Activated CD4-positive, alpha-beta T cell treated with anti-CD3 and anti-CD28 coated beads, Interleukin-2, amount 10 ng/mL, durations not matched to agents 24 days and 14 days (primary cell): ENCODE data around the gene MIR17HG. TPM values are rescaled to one million over a fixed set of nuclear protein-coding genes. Genes with fewer than 3 reads are reported as not detected.
"Not testable (repeated sequence)": the region's sequence is repeated elsewhere in the genome, so short reads cannot be mapped to it uniquely, and the experiment has no call there.

ENCODE experiments used
- DNase-seq: peaks from one replicate; pipeline ENCODE4 v3.0.0; 2022
- H3K27ac Mint-ChIP-seq: one replicate; pipeline ENCODE4 v1.8.0; 2022; ENCODE audit warnings: mild to moderate bottlenecking, mixed read lengths
- H3K27me3 Mint-ChIP-seq: one replicate; pipeline ENCODE4 v1.8.0; 2022; ENCODE audit warnings: mixed read lengths
- H3K36me3 Mint-ChIP-seq: one replicate; pipeline ENCODE4 v1.8.0; 2022; ENCODE audit warnings: low read depth, mild to moderate bottlenecking, mixed read lengths
- H3K4me1 Mint-ChIP-seq: one replicate; pipeline ENCODE4 v1.8.0; 2021; ENCODE audit warnings: mixed read lengths
- H3K4me3 Mint-ChIP-seq: one replicate; pipeline ENCODE4 v1.8.0; 2022; ENCODE audit warnings: mild to moderate bottlenecking, moderate library complexity, mixed read lengths
- H3K9me3 Mint-ChIP-seq: one replicate; pipeline ENCODE4 v1.8.0; 2021; ENCODE audit warnings: mixed read lengths
- intact Hi-C: fragments of 100-400 bp; cut with micrococcal nuclease; formaldehyde crosslinking; loops from one replicate; pipeline ENCODE4 v1.15.1; 2023
- total RNA-seq: library from RNA; stranded (reverse); gene quantifications from 2 replicates; pipeline ENCODE4 v1.2.3, GENCODE V29; 2022

The MIR17HG gene
- total RNA-seq, 1 donor from 2014 or later: 55.3 TPM

DNA sequence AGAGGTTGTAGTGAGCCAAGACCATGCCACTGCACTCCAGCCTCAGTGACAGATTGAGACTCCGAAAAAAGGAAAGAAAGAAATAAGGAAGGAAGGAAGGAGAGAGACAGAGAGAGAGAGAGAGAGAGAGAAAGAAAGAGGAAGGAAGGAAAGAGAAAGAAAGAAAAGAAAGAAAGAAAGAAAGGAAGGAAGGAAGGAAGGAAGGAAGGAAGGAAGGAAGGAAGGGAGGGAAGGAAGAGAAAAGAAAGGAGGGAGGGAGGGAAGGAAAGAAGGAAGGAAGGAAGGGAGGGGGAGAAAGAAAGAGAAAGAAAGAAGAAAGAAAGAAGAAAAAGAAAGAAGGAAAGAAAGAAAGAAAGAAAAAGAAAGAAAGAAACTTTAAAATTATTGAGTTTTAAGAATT is 26.5 kb upstream of the MIR17HG start:
- DNase-seq, H3K4me3 Mint-ChIP-seq, H3K27ac Mint-ChIP-seq, H3K9me3 Mint-ChIP-seq, H3K36me3 Mint-ChIP-seq, intact Hi-C loops: not testable (repeated sequence)
- Mint-ChIP-seq H3K27me3 (peaks cover 12% of the 10 kb centered on the region), H3K4me1 (peaks cover 11% of the 10 kb centered on the region)

DNA sequence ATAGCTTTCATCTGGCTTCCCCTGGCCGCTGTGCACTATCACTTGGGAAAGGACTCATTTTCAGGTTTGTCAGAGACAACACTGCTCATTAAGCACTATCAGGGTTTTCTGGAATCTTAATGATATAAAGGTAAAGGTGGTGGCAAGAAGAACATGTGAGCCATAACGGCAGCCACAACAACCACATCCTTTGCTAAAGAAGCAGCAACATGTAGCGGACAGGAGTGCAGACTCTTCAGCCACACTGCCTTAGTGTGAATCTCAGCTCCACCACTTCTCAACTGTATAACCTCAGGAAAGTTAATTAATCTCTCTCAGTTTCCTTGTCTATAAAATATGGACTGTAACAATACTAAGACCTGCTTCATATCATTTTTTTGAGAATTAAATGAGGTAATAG is 24.1 kb upstream of the MIR17HG start:
- DNase-seq: peak; percentile 66
- H3K4me1 Mint-ChIP-seq: peaks cover 11% of the 10 kb centered on the region
- peaks cover 11% of the 10 kb centered on the region for H3K27me3 Mint-ChIP-seq
- intact Hi-C loops: no loop called here
- H3K27ac Mint-ChIP-seq: no peak overlapping the region
- H3K36me3 Mint-ChIP-seq: no peaks in the 10 kb centered on the region
- H3K4me3 Mint-ChIP-seq: no peak overlapping the region
- H3K9me3 Mint-ChIP-seq: no peaks in the 10 kb centered on the region

DNA sequence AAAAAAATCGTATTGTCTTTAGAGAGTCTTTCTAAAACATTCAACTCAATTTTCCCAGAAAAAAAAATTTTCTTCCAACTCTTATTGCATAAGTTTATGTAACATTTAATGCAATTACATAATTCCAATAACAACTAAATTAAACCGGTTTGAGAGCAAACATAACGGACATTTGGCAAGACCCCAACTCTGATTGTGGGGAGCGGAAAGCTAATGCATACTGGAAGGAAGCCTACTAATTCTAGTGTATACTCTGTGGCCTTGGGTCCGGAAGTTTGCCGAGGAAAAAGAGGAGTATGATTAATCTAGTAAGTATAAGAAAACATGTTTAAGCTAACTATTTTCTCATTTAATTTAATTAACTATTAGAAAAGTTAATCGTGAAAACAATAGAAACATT is 21.3 kb upstream of the MIR17HG start:
- no peak for DNase-seq
- H3K27me3 Mint-ChIP-seq: peaks cover 7% of the 10 kb centered on the region
- no peak overlapping the region for H3K27ac Mint-ChIP-seq
- peaks cover 18% of the 10 kb centered on the region for H3K4me1 Mint-ChIP-seq
- H3K9me3 Mint-ChIP-seq: peaks cover 8% of the 10 kb centered on the region
- H3K36me3 Mint-ChIP-seq: no peaks in the 10 kb centered on the region
- intact Hi-C loops: no loop called here
- no peak overlapping the region for H3K4me3 Mint-ChIP-seq

DNA sequence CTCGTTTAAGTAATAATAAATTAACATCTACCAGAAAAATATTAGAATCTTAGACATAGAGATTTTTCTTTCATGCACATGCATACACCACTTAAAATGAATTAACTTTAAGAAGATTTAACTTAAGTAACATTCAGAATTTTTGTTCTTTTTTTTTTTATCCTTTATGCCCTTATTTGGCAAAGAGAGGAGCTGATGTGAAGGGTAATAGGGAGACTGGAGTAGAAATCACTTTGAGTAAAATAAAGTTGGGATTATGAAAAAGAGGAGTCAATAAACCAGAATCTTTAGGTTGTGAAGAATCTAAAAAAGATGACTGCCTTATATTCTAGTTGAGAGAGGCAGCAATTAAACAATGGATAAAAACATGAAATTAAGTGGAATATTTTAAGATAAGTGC is 18.8 kb upstream of the MIR17HG start:
- Mint-ChIP-seq H3K4me1 (peaks cover 19% of the 10 kb centered on the region), H3K27me3 (peaks cover 7% of the 10 kb centered on the region), H3K27ac (no peak overlapping the region), H3K9me3 (peaks cover 12% of the 10 kb centered on the region), H3K4me3 (no peak overlapping the region), H3K36me3 (no peaks in the 10 kb centered on the region)
- intact Hi-C loops: loop anchor here (2.0 kb wide), 1 partner anchor 16 kb away; no protein-coding TSS in a partner anchor
- DNase-seq: no peak

DNA sequence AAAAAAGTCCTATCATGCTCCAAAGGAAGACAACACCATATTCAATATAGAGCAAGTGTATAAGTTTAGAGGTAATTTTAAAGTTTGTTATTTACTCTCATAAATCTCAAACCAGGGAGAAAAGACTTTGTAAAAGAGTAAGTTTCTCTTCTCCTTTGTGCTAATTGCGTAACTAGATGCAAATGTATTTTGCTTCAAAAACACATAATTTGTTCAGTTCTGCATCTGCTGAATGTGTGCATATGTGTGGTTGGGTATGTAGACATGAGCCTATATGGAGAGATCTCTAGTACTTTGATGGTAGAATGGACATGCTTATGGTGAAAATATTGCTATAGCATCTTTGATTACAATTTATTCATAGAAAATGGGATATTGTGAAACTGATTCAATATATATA is 17.8 kb upstream of the MIR17HG start:
- Mint-ChIP-seq H3K9me3 (peaks cover 21% of the 10 kb centered on the region), H3K36me3 (no peaks in the 10 kb centered on the region), H3K4me1 (peaks cover 19% of the 10 kb centered on the region), H3K4me3 (no peak overlapping the region), H3K27ac (no peak overlapping the region), H3K27me3 (peaks cover 7% of the 10 kb centered on the region)
- DNase-seq: no peak
- intact Hi-C loops: loop anchor here (2.0 kb wide), 1 partner anchor 17 kb away; no protein-coding TSS in a partner anchor

DNA sequence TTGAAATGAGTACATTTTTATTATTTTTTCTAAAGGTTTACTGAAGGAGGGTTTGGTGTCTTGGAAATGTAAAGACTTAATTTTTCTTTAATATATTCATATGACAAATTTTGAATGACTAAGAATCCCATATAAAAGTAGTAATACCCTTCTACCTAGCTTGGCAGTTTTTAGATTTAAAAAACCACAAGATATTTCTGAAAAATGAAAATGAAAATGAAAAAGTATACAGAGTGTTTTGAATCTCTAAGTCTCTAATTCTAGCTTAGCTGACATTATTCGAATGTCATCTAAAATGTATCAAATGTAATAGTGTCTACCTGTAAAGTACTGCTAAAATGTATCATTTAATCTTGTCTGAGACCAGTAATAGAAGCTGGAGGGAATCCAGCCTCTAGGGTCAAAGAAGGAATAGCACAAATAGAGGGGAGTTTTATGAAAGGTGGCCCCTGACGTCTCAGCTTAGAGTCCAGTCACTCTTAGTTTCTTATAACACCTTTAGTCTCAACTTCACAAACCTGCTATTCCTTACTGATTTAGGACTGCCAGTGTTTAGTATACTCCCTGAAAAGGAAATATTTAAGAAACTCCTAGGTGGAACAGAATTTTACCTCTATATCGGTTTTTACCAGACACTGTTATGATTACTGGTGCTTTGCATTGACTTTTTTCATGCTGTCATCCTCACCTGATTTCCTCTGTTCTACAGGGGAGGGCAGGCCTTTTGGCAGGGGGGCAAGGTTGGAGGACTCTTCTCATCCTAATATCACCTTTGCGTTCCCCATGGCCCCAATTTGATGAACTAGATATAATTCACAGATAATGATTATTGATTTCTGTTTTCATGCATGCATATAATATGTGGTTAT is 16.2 kb upstream of the MIR17HG start:
- Mint-ChIP-seq H3K9me3 (peaks cover 21% of the 10 kb centered on the region), H3K36me3 (no peaks in the 10 kb centered on the region), H3K27ac (peak overlapping the region; percentile 62), H3K27me3 (peaks cover 5% of the 10 kb centered on the region), H3K4me3 (peak overlapping the region; percentile 55), H3K4me1 (peaks cover 19% of the 10 kb centered on the region)
- intact Hi-C loops: loop anchor here (1.0 kb wide), 1 partner anchor 15 kb away; no protein-coding TSS in a partner anchor
- no peak for DNase-seq

DNA sequence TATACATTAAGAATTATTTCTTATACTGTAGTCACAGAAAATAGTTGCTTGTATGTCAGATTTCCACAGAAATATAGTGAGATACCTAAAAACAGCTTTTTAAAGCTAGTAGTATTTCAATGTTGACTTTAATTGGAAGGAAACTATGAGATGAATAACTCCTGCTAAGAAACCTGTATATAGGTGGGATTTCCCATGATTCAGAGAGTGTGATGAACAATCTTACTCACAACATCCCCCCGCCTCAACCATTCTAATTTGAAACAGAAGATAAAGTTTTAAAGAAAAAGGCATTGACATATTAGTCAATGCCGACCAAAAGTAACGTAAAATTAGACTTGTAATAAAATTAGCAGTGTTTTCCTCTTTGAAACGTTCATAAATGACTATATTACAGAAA is 1.4 kb upstream of the MIR17HG start:
- Mint-ChIP-seq H3K27ac (peak overlapping the region; percentile 85), H3K36me3 (peaks cover 22% of the 10 kb centered on the region), H3K4me3 (peak overlapping the region; percentile 95), H3K4me1 (peaks cover 31% of the 10 kb centered on the region), H3K27me3 (no peaks in the 10 kb centered on the region), H3K9me3 (no peaks in the 10 kb centered on the region)
- DNase-seq: no peak
- intact Hi-C loops: loop anchor here (1.0 kb wide), 1 partner anchor 15 kb away; no protein-coding TSS in a partner anchor

DNA sequence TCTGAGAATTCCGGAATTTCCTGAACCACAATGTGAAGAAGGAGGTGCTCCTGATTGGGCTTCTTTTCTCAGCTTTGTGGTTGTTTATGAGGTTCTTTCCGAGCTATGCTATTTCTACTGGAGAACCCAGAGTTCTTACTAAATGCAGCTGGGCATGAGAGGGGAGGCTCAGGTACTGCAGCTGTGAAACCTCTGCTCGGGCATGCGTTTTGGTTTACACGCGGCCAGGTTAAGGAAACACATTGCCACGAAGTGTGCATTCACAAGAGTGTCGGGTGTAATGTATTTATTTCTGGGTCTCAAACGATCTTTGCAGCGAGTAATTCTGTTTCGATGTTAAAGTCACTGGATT is 661 bp upstream of the MIR17HG start:
- peak overlapping the region; percentile 98 for H3K27ac Mint-ChIP-seq
- H3K4me1 Mint-ChIP-seq: peaks cover 33% of the 10 kb centered on the region
- intact Hi-C loops: loop anchor here (1.0 kb wide), 2 partner anchors 16 to 51 kb away; partner anchors contain the start of gene GPC5
- no peaks in the 10 kb centered on the region for H3K9me3 Mint-ChIP-seq
- H3K4me3 Mint-ChIP-seq: peak overlapping the region; percentile 95
- DNase-seq: peak; percentile 86
- peaks cover 29% of the 10 kb centered on the region for H3K36me3 Mint-ChIP-seq
- H3K27me3 Mint-ChIP-seq: no peaks in the 10 kb centered on the region

DNA sequence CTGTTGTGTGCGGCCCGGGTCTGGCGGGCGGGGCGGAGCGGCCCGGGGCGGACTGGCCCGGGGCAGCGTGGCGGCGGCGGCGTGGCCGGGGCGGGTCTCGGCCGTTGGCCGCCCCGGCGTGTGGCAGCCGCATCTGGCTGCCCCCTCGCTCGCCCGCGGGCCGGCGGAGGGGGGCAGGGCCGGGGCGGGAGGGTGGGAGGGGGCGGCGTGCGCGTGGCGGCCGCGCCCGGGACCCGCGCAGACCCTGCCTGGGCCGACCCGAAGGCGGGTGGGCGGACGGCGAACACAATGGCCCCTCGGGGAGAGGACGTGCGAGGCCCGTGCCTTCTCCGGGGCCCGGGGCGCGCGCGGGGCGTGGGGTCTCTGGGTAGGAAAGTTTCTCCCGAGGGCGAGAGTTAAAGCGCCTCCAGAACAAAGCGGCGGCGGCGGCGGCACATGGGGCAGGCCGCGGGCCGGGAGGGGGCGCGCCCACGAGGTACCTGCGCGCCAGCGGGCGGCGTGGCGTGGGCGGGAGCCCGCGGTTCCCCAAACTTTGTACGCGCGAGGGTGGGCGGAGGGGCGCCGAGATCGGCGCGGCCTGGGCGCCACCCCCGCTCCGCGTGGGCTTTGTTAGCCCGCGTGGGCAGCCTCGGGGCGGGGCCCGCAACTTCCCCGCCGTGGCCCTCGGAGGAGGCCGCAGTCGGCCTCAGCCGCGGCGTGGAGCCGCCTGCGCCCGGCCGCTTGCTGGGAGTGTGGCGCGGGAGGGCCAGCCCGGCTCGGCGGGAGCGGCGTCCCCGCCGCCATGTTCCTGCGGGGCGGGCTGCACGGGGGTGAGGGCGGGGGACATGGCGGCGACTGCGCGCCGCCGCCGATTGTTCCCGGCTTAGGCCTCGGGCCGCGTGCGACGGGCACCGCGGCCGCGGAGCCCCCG is 764 bp downstream of the MIR17HG start:
- Mint-ChIP-seq H3K27me3 (no peaks in the 10 kb centered on the region), H3K4me1 (peaks cover 37% of the 10 kb centered on the region), H3K36me3 (peaks cover 40% of the 10 kb centered on the region), H3K27ac (peak overlapping the region; percentile 67), H3K4me3 (peak overlapping the region; percentile 95), H3K9me3 (no peaks in the 10 kb centered on the region)
- intact Hi-C loops: loop anchor here (1.0 to 2.0 kb wide), 2 partner anchors 21 to 50 kb away; partner anchors contain the start of gene GPC5
- DNase-seq: peak; percentile 88

DNA sequence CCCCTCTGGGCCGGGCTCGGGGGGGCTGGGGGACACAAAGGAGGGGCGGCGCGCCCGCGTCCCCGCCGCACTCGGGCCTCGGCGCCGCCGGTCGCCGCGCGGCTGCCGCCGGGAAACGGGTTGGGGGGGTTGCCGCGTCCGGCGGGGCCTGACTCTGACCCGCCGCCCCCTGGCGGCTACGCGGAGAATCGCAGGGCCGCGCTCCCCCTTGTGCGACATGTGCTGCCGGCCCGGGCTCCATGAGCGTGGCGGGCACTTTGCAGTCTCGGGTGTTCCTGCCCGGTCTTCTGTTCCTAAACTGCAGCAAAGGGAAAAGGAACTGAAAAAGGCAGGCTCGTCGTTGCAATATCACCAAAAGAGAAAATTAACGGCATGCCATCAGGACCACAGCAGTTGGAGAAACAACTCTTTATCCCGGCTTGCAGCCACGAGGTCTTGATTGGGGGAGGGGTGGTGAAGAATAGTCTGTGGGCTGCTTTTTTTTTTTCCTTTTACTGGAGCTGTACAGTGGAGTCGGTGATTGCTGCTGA is 1.5 kb downstream of the MIR17HG start:
- Mint-ChIP-seq H3K36me3 (peaks cover 48% of the 10 kb centered on the region), H3K4me3 (peak overlapping the region; percentile 100), H3K4me1 (peaks cover 36% of the 10 kb centered on the region), H3K27me3 (no peaks in the 10 kb centered on the region), H3K9me3 (no peaks in the 10 kb centered on the region), H3K27ac (peak overlapping the region; percentile 99)
- peak; percentile 98 for DNase-seq
- intact Hi-C loops: loop anchor here (1.0 to 2.0 kb wide), 3 partner anchors 9 to 36 kb away; no protein-coding TSS in a partner anchor

DNA sequence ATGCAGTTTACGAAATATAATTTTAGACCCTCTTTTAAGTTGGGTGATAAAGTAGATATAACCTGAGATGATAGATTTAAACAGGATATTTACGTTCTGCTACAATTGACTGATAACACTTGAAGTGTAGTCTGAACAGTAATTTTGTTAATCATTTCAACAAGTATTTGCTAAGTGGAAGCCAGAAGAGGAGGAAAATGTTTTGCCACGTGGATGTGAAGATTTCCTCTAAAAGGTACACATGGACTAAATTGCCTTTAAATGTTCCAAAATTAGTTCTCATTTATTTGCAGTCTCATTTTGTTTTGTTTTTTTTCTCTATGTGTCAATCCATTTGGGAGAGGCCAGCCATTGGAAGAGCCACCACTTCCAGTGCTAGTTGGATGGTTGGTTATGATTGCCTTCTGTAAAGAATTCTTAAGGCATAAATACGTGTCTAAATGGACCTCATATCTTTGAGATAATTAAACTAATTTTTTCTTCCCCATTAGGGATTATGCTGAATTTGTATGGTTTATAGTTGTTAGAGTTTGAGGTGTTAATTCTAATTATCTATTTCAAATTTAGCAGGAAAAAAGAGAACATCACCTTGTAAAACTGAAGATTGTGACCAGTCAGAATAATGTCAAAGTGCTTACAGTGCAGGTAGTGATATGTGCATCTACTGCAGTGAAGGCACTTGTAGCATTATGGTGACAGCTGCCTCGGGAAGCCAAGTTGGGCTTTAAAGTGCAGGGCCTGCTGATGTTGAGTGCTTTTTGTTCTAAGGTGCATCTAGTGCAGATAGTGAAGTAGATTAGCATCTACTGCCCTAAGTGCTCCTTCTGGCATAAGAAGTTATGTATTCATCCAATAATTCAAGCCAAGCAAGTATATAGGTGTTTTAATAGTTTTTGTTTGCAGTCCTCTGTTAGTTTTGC is 2.8 kb downstream of the MIR17HG start:
- H3K4me1 Mint-ChIP-seq: peaks cover 38% of the 10 kb centered on the region
- intact Hi-C loops: loop anchor here (1.0 to 2.0 kb wide), 3 partner anchors 8 to 37 kb away; no protein-coding TSS in a partner anchor
- no peaks in the 10 kb centered on the region for H3K27me3 Mint-ChIP-seq
- H3K9me3 Mint-ChIP-seq: no peaks in the 10 kb centered on the region
- H3K36me3 Mint-ChIP-seq: peaks cover 60% of the 10 kb centered on the region
- H3K27ac Mint-ChIP-seq: peak overlapping the region; percentile 99
- no peak for DNase-seq
- H3K4me3 Mint-ChIP-seq: peak overlapping the region; percentile 100

DNA sequence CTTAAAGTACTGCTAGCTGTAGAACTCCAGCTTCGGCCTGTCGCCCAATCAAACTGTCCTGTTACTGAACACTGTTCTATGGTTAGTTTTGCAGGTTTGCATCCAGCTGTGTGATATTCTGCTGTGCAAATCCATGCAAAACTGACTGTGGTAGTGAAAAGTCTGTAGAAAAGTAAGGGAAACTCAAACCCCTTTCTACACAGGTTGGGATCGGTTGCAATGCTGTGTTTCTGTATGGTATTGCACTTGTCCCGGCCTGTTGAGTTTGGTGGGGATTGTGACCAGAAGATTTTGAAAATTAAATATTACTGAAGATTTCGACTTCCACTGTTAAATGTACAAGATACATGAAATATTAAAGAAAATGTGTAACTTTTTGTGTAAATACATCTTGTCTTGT is 3.6 kb downstream of the MIR17HG start:
- Mint-ChIP-seq H3K4me3 (peak overlapping the region; percentile 100), H3K27ac (no peak overlapping the region)

More for the DNA sequence above, 3.6 kb downstream of the MIR17HG start:
- H3K4me1 Mint-ChIP-seq: peaks cover 35% of the 10 kb centered on the region
- DNase-seq: no peak
- intact Hi-C loops: no loop called here
- H3K9me3 Mint-ChIP-seq: no peaks in the 10 kb centered on the region
- peaks cover 69% of the 10 kb centered on the region for H3K36me3 Mint-ChIP-seq
- H3K27me3 Mint-ChIP-seq: no peaks in the 10 kb centered on the region
